DMS114 treated with DMSO at 0.1 percent for 48 hours (cell line): ENCODE data around the gene TMUB1.
"Not testable (repeated sequence)": the region's sequence is repeated elsewhere in the genome, so short reads cannot be mapped to it uniquely, and the experiment has no call there.

Experiments used
- DNase-seq: peaks from one replicate; lab custom pipeline; 2025; ENCODE audit not compliant: unreplicated experiment; lab: John Stamatoyannopoulos, UW

TMUB1 gene

GRCh38 chr7:151057506-151057988 lies 25.7 kb downstream of the TMUB1 start, which contains the start of gene CDK5:
TSS of gene CDK5 (minus strand) at chr7:151057897. CDS start at chr7:151057848, 49 bp downstream.
- no peak for DNase-seq

- DNase-seq: no peak
Observed at GRCh38 chr7:151056666-151057505, 26.4 kb downstream of the TMUB1 start.

GRCh38 chr7:151056283-151056665 lies 27.0 kb downstream of the TMUB1 start:
- DNase-seq: no peak

- DNase-seq: no peak
Observed at GRCh38 chr7:151053751-151054150, 29.5 kb downstream of the TMUB1 start.

GRCh38 chr7:151053096-151053495 lies 30.2 kb downstream of the TMUB1 start:
- DNase-seq: no peak

GRCh38 chr7:151051108-151051507 lies 32.2 kb downstream of the TMUB1 start:
- no peak for DNase-seq

- DNase-seq: no peak
Observed at GRCh38 chr7:151048911-151049463, 34.3 kb downstream of the TMUB1 start.

- DNase-seq: no peak
Observed at GRCh38 chr7:151047976-151048815, 35.1 kb downstream of the TMUB1 start, which contains the start of gene ASIC3. TSS of gene ASIC3 (plus strand) at chr7:151048531. CDS start at chr7:151048886, 355 bp downstream.

GRCh38 chr7:151046603-151047573 lies 36.4 kb downstream of the TMUB1 start:
- DNase-seq: no peak

- DNase-seq: no peak
Observed at GRCh38 chr7:151045967-151046366, 37.3 kb downstream of the TMUB1 start.

- DNase-seq: no peak
Observed at GRCh38 chr7:151045262-151045661, 38.0 kb downstream of the TMUB1 start.

- no peak for DNase-seq
Observed at GRCh38 chr7:151043959-151044358, 39.3 kb downstream of the TMUB1 start.

GRCh38 chr7:151043449-151043848 lies 39.8 kb downstream of the TMUB1 start:
- not testable (repeated sequence) for DNase-seq

GRCh38 chr7:151040616-151041375 lies 42.5 kb downstream of the TMUB1 start:
- DNase-seq: no peak

GRCh38 chr7:151039850-151040548 lies 43.3 kb downstream of the TMUB1 start:
- no peak for DNase-seq

- DNase-seq: no peak
Observed at GRCh38 chr7:151038951-151039849, 44.1 kb downstream of the TMUB1 start.

- DNase-seq: no peak
Observed at GRCh38 chr7:151035902-151036301, 47.4 kb downstream of the TMUB1 start.
